HUDEP-2 (cell line): Measurements from ENCODE around the gene KCNC4.

Experiments used
- DNase-seq, 76 experiments: peaks; one replicate each; lab custom pipeline; 2025; ENCODE audit not compliant: unreplicated experiment in 76 of 76; lab: John Stamatoyannopoulos, UW

Gene KCNC4

GRCh38 chr1:110249256-110249655 lies 39.1 kb downstream of the KCNC4 start:
- DNase-seq, result no peak

GRCh38 chr1:110250008-110250407 lies 39.9 kb downstream of the KCNC4 start:
- no peak for DNase-seq

- DNase-seq, result no peak
These were observed 40.6 kb downstream of the KCNC4 start for GRCh38 chr1:110250749-110251148.

GRCh38 chr1:110253213-110253612 lies 43.1 kb downstream of the KCNC4 start:
- no peak for DNase-seq

GRCh38 chr1:110254604-110255391 lies 44.7 kb downstream of the KCNC4 start:
- no peak for DNase-seq

DNA sequence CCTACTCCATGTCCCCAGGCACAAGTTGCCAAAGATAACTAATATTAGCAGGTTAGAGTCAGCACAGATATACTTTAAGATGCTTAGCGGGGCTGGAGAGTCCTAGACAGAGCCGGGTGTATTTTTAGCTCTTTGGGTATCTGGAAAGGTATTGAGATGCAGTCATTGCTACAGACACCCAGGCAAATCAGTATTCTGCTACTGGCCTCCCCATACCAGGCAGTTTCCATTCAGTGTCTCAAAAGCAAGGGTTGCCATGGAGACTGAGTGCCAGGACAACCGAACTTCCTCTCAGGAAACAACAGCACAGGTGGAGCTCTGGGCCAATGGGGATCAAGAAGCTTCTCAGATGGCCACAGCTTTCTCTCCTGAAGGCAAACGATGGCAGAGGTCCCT lies 45.3 kb downstream of the KCNC4 start:
- DNase-seq, result no peak

DNA sequence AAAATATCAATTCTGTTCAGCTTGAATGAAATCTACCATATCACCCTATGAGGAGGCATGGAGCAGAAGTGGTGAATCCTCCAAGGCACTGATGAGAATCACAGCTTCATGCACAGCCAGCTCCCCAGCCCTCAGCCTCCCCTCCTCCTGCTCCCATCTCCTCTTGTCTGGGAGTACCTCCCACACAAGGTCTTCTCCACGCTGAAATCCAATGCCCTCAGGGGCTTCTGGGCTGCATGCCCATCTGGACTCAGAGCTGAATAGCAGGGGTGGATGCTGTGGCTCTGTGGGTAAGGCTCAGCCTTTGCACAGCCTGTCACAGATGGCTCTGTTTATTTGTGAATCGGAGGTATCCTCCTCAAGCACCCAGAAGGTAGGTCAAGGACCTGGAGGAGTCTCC lies 48.6 kb downstream of the KCNC4 start:
- no peak for DNase-seq

- no peak for DNase-seq
These were observed 49.7 kb downstream of the KCNC4 start for GRCh38 chr1:110259770-110260169.
